HG03558 (cell line): Measurements from ENCODE around the gene F5.
"Not testable (repeated sequence)": the region's sequence is repeated elsewhere in the genome, so short reads cannot be mapped to it uniquely, and the experiment has no call there.

ENCODE experiments used
- ATAC-seq: cut with Tn5 transposase; IDR thresholded peaks from one replicate; pipeline ENCODE4 v1.9.1; 2021; ENCODE audit warnings: moderate number of reproducible peaks; ENCODE audit not compliant: unreplicated experiment; ENCODE audit errors: extremely low read depth

The F5 gene

DNA sequence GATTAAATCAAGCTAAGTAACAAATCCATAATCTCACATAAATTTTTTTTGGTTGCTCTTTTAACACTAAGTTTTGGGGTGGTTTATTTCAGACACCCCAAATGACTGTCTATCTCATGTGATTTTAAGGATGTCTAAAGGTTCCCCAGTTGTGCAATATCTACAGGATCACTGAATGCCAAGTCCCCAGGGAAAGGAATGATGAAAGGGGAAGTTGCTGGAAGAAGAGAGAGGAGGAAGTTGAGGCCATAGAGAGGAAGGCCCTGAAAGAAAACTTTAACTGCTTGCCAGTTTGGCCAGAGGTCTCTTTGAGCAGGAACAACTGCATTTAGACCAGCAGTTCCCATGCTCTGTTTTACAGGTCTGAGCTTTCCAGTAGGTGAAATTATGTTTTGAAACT is 73.1 kb downstream of the F5 start:
- no peak for ATAC-seq

- ATAC-seq: no peak
Observed at GRCh38 chr1:169511316-169512005, 74.8 kb downstream of the F5 start.

GRCh38 chr1:169510060-169510459 is 76.2 kb downstream of the F5 start:
- no peak for ATAC-seq

- no peak for ATAC-seq
Observed at GRCh38 chr1:169509354-169509753, 76.9 kb downstream of the F5 start.

- ATAC-seq: no peak
Observed at GRCh38 chr1:169508432-169509338, 77.6 kb downstream of the F5 start.

DNA sequence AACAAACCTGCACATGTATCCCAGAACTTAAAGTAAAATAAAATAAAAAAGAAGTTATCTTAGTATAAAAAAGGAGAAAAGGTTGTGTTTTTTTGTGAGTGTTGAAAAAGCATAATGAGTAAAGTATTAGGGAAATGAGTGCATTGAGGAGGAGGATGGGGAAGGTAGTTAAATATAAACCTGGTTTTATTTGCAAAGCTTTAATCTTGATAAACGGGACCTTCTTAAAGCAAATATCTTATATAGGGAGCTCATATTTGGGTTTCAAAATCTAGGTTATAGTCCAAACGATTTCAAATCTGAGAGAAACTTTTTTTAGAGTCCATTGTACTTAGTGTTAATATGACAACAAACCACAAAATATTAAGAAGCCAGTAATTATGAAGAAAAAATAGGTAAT is 78.9 kb downstream of the F5 start:
- no peak for ATAC-seq

DNA sequence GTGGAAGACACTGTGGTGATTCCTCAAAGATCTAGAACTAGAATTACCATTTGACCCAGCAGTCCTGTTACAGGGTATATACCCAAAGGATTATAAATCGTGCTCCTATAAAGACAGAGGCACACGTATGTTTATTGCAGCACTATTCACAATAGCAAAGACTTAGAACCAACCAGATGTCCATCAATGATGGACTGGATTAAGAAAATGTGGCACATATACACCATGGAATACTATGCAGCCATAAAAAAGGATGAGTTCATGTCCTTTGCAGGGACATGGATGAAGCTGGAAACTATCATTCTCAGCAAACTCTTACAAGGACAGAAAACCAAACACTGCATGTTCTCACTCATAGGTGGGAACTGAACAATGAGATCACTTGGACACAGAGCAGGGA is 82.7 kb downstream of the F5 start:
- ATAC-seq: not testable (repeated sequence)

DNA sequence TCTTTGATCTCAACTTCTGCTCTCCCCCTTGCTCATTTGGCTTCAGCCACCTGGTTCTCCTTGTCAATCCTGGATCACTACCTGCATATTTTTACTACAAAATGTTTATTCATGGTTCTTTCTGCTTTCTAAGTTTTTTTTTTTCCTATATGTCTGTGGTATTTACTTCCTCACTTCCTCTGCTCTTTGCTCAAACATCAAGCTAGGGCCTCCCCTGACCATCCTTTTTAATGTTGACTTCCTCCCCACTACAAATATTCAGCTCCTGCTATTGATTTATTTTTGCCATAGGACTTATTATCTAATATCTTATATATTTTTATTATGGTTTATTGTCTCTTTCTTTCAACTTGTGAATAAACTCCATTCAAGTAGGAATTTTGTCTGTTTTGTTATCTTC is 86.5 kb downstream of the F5 start:
- ATAC-seq: no peak

- ATAC-seq: no peak
Observed at GRCh38 chr1:169497317-169497716, 89.0 kb downstream of the F5 start.

DNA sequence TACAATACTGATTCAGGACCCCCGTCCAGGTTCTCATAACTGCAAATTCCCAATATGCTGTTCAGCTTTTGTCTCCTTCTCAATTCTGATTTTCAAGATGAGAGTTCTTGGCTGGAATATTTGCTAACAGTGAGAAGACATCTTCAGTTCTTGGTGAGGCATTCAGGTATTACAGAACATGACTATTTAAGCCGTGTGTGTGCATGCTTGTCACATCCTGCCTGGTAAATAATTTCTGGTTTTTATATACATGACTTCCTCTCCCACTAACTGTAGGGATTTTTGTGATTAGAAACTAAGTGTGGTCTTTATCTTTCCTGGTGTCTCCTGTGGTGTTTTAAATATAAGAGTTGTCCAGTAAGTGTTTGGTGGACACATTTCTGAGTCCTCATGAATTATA is 90.4 kb downstream of the F5 start:
- no peak for ATAC-seq

DNA sequence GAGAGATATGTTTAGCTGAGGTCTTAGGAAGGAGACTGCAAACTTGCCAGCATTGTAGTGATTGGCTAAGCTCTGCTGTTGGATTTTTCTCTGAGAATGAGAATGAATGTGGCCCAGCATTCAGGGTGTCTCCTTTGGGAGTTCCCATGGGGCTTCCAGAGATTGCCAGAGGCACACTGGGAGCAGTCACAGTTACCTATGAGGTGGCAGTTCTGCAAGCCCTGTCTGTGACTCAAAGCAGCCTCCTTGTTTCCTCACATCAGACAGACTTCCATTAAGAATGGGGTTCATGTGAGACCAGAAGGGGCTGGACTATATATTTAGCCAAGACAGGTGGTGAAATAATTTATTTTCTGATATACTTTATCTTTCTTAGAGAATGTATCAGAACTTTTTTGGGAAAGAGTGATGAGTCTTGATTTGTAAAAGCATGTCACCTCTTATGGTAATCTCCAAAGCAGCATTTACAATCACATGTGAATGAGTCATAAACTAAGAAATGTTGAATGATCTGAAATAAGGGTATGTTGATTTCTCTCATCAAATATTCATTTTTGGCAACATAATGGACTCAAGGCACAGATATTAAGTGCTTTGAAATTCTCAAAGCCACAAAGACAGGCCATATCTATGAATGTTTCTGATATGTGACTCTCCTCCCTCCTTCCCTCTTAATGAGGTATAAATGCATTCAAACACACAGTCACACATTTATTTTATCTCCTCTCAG is 91.1 kb downstream of the F5 start:
- no peak for ATAC-seq

DNA sequence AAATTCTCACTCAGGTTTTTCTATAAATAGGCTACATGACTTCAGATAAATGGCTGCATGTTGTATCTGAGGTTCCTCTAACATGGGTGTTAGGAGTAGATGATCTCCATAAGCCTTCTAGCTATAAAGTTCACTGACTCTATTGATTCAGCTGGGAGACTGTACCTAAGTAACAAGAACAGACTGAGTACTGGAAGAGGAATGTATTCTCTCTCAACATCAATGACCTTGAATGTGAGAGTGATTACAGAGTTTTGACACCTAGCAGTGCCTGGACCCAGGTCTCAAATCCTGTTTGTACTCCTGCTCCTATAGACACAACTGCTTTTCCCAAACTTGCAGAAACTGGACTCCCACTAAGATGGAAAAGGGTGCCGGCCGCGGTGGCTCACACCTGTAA is 91.9 kb downstream of the F5 start:
- ATAC-seq: no peak

- ATAC-seq: no peak
Observed at GRCh38 chr1:169493251-169493650, 93.0 kb downstream of the F5 start.

DNA sequence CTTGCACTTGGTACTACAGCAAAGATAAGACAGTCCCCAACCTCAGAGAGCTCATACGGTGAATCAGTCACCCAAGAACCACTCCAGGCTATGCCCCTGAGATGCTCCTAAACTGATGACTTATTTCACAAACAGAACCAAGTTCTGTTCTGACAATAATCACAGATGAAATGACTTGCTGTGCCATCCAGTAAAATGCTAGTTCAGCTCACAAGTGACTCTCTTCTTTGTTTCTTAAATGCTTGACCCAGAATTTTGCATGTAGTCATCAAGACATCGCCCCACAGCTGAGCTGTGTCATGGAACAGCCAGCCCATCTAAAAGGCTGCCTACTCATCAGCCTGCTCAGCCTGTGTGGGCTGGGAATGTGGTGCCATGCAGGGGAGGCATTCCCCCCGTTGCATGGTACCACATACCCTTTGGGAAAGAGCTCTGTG is 94.4 kb downstream of the F5 start:
- peak; percentile 43 for ATAC-seq

GRCh38 chr1:169488157-169488556 is 98.1 kb downstream of the F5 start:
- no peak for ATAC-seq

GRCh38 chr1:169487561-169487960 is 98.7 kb downstream of the F5 start:
- ATAC-seq: no peak

- ATAC-seq: no peak
Observed at GRCh38 chr1:169487133-169487532, 99.1 kb downstream of the F5 start.

DNA sequence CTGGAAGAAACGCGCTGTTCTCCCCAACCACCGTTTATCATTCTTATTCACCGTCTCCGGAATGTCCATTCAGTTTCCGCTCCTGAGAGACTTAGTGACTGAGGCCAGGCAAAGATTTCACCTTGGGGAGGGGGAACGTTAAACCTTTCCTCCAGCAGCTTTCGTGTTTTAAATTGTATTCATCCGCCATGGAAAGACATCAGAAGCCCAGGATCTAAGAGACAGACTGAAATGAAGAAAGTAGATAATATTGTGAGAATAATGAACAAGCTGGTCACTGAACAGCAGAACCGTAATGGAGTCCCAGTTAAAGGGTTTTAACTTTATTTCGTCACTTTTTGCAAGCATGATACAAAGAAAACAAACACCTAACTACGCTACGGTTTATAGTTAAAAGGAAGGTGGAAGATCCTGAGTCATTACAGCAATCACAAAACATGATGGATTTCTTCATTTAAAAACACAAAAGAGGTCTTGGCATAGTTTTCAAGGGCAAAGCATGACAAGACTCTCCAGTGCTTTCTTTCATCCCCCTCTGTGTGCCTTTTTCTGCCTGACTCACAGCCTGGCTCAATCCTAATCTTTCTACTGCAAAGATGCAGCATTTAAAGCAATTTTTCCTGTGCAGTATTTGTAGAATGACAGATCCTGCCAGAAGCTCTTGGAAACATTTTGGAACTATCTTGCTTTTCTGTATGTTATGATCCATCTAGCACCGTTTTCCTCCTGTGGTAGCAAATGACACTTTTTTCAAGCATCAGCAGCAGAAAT is 99.8 kb downstream of the F5 start:
- ATAC-seq: no peak

DNA sequence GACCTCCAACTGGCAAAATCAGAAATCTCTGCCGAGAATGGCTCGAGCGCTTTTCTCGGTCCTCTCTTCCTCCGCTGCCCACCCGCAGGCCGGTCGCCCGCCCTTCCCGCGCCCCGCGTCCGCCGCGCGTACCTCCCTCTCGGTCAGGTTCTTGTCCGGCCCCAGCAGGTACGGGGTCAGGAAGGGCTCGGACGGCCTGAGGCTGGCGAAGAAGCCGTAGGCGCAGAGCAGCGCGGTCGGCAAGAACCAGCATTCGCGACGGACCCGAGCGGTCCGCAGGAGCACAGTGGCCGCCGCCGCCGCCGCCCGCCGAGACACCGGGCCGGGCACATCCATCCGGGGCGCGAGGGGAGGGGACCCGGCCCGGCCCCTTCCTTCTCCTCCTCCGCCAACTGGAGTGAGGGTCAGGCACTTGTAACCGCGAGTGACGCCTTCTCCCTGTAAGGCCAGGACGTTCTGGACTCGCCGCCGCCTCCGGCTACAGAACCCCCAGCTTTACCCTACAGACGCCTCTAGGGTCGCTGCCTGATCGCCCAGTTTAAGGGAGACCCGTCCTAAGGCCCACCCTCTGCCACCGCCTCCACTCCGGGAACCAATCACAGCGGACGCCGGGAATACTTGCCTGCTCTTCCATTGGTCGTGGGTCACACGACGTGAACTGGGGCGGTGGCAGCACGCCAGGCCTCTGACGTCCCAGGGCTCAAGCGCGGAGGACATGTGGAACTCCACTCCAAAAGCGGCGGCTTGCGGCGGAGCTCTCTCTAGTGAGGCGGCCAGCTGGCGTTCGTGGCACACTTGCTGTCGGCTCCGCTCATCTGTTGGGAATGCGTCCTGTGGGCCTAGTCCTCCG is 100.6 kb downstream of the F5 start, which contains the start of gene SLC19A2:
SLC19A2 (minus strand) TSS at position 514 of the 850 bp plus-strand sequence; CDS start at position 336, 178 bp downstream.
- peak; percentile 94 for ATAC-seq
